GM19240 (cell line): ENCODE data around the gene WDR77.

Source experiments
- DNase-seq: peaks from one replicate; pipeline ENCODE4 v3.0.0; 2011; ENCODE audit warnings: low spot score; ENCODE audit not compliant: insufficient read length

WDR77 gene

DNA sequence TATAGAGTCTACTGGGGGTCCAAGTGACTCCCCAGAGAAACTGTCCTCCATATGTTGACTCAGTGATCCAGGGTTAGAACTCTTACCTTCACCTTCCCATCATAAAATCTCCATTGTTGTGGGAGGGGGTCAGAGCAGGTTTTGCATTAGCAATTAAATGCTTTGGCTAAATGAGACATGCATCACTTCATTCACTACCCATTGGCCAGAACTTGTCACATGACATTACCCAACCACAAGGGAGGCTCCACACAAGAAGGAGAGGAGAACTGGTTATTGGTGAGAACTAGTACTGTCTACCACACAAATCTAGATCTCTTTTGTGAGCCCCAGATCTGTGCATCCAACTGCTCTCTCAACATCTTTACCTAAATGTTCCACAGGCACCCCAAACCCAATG is 20.5 kb upstream of the WDR77 start:
- DNase-seq = no peak

DNA sequence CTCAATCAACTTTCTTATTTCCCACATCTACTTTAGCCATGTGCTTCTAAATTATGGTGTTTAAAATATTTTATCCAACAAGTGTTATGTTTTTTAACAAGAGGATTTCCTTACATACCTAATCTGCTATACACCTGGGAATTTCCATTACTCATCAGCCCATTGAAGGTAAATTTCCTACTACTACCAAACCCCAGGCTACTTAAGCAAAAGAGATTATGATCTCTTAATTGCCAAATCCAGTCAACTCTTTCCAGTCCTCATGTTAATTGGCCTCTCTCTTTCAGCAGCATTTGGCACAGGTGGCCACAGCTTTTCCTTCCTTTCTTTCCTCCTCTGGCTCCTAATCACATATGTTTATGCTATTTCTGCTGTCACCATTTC is 19.7 kb upstream of the WDR77 start:
- DNase-seq = no peak

DNA sequence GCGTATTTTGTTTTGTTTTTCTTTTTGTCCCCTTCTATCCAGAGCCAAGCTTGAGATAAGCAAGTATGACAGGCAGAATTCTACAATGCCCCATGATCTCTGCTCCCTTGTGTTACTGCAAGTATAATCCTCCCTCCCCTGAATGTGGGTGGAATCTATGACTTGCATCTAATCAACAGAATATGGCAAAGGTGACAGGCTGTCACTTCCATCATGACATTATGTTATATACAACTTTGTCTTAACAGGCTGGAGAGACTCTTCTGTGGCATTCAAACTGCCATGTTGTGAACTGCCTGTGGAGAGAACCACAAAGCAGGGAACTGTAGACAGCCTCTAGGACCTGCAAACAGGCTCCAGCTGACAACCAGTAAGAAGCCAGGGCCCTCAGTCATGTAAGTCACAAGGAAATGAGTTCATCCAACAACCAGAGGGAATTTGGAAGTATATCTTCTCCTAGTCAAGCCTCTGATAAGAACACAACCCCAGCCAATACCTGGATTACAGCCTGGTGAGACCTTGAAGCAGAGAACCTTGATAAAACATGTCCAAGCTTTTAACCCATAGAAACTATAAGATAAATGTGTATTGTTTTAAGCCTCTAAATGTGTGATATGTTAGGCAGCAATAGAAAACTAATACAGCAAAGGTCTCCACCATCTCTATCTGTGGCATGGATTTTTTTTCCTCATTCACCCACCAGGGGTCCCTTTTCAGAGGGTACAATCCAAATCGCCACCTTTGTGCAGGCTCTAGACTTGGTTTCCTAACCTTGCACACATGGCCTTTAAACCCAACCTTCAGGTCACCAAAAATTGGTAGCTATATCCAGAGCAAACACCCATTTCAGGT is 19.0 kb upstream of the WDR77 start:
- no peak for DNase-seq

DNA sequence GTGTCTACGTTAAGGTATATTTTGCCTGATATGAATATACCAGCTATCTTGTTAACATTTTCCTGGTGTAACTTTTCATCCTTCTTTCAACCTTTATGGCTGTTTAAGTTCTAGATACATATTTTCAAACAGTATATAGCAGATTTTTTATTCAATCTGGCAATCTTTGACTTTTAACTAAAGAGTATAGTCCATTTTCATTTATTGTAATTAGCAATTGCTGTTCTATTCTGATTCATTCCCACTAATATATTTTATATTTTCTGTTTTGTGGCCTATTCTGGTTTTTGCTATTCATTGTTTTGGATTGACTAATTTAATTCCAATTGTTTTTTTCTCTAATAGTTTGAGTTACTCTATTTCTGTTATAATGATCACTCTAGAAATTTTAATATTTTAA is 17.4 kb upstream of the WDR77 start:
- no peak for DNase-seq

DNA sequence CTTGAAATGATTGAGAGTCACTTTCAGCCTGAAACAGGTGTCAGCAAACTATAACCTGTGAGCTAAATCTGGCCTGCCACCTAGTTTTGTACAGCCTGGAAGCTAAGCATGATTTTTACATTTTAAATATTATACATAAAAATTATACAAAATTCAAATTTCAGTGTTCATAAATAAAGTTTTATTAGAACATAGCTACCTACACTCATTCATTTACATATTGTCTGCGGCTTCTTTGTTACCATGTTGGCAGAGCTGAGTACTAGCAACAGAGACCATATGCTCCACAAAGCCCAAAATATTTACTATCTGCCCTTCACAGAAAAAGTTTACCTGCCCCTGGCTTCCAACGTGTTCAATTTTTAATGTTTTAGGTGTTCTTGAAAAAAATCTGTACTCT is 16.7 kb upstream of the WDR77 start:
- DNase-seq = no peak

DNA sequence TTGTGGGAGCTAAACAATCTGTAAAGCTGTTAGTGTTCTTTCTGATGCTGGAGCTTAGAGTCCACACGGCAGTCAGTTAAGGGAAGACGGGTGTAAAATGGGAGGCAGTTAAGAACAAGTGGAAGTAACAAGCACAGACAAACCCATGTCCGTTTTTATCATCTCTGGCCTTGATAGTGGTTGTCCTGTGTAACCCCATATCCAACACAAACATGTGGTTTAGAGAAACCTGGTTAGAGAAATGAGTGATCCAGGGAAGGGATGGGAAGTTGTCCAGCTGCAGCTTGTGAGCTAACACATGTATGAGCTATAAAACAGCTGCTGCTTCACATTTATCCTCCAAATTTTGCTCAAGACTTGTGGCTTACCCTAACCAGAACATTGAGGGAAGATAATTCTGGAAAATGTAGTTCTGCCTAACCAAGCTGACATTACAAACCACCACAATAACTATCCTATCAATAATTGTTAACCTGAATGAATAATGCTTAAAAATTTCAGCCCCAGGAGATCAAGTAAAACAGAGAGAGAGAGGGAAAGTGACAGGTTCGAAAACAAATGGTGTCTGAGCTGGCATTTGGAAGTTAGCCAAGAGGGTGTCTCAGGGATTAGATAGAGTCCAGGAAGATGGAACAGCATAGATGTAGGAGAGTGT is 14.1 kb upstream of the WDR77 start:
- no peak for DNase-seq

DNA sequence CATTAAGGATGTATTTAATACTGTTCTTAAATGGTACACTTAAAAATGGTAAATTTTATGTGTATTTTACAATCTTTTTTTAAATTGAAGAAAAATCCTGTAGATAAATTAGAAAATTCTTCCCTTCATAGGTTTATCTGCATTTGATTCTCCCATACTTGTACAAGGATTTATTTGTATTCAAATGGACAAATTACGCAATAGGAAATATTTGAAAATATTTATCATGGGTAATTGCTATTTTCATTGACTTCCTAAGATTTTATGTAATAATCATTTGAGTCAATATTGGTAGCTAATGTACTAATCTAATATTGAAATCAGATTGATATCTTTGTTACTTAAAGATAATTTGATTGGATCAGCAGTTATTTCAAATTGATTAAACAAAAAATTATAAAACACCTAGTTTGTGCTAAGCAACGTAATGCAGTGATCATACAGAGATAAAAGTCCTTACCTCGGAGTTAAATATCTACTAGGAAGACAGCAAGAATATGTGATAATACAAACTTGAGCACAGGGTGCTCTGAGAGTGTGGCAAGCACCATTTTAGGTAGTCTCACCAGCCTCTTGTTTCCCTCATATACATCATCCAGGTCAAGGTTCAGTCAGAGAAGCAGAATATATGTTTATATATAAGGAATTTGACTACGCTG is 13.4 kb upstream of the WDR77 start:
- DNase-seq = no peak

DNA sequence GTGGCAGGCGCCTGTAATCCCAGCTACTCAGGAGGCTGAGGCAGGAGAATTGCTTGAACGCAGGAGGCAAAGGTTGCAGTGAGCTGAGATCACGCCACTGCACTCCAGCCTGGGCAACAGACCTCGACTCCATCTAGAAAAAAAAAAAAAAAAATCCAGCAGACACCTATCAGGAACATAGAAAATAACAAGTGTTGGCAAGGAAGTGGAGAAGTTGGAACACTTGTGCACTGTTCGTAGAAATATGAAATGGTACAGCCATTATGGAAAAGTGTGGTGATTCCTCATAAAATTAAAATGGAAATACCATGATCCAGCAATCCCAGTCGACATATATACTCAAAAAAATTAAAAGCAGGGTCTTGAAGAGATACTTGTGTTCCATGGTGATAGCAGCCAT is 12.7 kb upstream of the WDR77 start:
- DNase-seq = no peak

DNA sequence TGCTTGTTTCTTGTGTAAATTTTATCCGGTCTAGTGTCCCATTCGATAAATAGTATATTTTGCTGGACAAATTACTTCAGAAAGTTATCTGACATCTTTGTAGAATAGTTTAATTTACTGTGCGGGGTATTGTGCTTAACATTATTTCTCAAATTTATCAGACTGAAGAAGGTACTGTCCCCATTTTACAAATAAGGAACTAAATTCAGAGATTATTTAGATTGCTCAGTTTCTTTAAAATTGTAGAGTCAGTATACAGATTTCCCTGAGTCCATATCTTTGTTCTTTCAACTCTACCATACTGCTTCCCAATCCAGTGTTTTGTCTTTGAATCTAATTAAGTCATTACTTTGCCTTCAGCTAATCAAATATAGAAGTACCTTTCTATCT is 6.6 kb upstream of the WDR77 start:
- DNase-seq = no peak

DNA sequence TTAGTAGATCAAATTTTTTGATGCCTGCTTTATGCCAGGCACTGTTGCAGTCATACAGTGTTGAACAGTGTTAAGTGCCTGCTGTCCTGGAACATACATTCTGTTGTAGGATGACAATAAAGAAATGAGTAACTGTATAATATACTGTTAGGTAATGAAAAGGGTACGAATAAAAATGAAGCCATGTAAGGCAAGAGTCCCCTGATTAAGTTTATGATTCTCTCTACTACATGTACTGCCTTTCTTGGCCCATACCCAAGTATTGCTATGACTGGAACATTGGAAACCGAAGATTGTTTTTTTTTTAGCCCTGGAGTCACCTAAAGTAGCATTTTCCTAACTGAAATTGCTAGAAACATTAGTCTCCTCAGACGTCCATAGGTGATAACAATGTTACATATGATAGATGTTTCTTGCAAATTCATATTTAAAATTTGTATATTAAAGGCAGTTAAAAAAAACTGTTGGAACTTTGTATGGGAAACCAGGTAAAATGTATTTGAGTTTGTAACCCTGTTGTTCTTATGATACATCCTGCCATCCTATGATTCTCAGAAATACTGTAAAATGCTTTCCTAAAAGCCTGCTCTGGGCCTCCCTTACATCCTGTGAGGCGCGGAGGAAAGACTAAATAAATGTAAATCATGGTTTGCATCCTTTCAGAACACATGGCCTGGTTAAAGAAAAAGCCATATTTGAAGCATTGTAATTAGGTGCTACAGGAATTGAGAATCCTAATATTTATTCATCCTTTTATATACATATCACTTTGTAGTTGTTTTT is 6.0 kb upstream of the WDR77 start:
- DNase-seq = no peak

DNA sequence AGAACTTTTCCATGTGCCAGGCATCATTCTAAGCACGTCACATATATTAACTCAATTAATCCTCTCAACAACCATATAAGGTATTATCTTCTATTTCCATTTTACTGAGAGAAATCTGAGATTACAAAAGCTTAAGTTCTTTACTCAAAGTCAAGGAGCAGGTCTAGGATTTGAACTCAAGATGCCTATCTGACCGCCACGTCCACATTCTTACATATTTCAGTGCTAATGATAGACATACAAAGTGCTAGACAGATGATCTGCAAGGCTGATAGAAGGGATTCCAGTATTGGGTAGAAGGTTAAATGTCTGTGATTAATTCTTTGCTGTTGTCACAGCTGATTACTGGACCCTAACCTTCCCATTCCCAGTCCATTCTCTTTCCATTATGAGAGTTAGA is 4.7 kb upstream of the WDR77 start:
- no peak for DNase-seq

DNA sequence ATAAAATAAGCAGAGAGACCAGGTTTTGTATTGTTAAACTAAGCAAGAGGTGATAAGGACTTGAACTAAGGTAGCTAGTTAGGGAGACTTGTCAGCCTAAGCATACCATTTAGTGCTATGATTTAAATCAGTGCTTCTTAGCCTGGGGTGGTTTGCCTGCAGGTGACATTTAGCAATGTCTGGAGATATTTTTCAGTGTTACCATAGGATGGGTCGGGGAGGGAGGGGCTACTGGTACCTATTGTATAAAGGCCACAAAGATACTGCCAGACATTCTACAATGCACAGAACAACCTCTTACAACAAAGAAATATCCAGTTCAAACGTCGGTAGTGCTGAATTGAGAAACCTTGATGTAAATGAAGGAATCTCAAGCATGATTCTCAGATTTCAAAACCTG is 3.5 kb upstream of the WDR77 start:
- no peak for DNase-seq

DNA sequence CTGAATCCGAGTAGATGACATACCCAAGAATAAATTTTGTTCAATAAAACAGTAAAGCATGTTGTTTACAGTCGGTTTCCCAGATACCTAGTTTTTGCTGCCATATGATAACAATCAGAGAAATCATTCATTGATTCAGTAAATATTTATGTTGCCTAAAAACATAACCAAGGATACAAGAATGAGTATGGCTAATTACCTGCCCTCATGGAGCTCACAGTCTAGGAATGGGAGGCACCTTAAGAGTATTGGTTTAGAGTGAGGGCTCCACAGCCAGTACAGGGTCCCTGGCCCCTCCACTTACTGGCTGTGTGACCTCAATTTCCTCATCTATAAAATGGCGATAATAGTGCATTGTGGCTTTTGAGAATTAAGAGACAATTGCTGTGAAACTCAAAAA is 1.1 kb upstream of the WDR77 start:
- DNase-seq = no peak

DNA sequence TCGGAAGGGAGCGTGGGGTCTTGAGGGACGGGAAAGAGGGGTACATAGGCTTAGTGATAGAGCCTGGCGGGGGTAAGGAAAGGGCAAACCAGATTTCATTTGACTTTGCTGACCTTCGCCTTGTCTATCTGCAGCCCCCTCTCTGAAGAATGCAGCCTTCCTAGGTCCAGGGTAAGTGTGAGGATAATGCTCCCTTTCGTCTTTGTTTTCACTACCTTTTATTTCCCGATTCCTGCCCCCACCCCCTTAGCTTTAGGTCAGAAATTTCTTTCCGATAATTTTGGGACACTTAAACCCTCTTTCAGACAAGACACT is 604 bp upstream of the WDR77 start:
- DNase-seq = no peak

DNA sequence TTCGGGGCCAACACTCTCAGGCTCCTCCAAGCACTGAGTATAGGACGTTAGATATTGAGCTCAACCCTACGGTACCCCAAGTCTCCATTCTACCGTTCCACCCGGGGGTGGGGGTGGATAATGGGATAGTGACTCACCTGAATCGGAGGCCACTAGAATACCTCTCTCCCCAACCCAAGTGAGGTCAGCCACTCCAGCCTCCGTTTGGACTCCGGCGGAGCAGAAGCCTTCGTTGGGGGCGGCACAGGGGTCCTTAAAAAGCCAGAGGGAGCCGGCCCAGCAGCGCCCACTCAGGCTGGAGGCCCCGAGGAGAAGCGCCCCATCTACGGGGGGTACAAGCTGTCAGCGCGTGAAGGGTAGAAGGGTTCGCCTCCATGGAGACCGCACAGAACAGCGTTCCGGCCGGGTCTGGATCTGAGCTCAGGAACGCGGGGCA is 556 bp downstream of the WDR77 start:
- no peak for DNase-seq

DNA sequence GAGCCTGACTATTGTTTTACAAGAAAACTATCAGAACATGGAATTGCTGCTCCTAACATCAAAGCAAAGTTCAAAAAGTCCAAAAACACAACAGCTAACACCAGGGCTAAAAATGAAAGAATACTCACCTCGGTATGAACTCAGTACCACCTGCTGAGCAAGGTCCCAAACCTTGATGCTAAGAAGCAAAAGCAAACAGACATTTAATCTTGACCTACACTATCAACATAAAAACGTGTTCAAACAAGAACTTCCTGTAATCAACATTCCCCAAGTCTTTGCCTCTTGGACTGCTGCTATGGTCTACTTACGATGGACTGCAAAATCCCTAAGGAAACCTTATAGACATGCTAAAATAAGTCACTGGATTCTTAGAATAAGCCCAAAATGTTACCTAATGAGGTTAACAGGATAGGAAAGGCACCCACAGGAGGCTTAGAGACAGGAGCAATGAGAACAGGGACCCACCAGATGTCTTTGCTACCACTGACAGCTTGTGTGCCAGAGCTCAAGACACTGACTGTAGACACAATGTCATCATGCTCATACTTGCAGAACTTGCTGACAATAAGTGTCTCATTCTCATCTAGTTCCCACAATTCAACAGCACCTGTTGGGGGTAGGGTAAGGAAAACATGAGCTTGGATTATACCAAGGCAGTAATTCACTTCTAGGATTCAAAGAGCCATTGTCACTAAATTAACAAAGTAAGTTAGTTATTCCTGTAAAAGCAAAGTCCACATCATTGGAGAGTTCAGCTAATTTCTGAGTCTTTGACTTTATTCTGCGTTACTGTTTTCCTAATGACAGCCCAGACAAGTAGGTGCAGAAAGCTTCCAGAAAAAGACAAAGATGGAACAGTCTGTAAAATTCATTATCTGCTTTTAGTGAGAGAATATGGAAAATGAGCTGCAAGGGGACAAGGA is 1.8 kb downstream of the WDR77 start:
- DNase-seq = no peak

DNA sequence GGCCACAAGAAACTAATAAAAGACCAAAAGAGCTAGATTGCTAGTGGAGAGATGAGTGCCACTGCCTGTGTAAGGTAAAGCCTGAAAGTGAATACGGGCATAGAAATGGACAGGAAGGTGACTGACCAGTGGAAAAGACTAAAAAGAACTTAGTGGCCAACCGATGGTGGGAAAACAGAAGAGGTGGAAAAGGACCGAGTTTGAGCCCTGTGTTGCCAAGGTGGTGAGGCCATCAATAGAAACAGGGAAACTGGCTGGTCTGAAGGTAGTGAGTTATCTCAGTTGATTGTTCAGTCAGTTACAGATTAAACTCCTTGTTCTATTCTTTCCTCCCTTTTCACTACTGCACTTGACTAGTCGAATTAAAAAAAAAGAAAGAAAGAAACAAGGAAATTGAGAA is 2.5 kb downstream of the WDR77 start:
- DNase-seq = no peak

DNA sequence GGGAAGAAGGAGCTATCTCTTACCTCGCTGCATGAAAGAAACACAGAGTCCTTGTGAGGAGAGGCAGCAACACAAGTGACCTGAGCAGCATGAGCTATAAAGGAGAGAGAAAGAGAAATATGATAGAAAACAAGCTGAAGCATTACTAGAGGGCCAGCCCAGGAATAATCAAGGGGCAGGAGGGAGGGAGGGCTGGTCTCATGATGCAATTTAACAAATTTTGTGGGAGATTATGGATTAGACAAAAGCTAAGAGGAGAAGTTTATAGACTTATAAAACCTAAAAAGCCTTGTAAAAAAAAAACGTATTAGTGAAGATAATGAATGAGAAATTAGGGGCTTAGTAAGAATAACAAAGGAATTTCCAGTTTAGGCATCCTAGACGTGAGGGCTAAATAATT is 5.0 kb downstream of the WDR77 start:
- DNase-seq = no peak

DNA sequence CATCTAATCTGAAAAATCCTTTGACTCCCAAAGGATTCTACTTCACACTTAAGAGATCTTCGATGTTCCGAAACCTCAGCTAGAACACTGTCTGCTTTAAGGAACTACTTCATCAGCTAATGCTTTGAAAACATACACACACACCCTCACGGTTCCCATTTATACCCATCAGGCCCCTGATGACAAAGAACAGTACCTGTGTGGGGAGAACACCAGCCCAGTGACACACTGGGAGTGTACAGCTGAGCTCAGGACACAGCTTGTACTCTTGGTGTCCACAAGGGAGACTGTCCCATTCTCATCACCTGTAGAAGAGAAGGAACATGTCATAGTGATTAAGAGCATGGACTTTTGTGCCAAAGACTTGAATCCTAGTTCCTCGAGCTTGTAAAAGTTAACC is 6.6 kb downstream of the WDR77 start:
- no peak for DNase-seq

DNA sequence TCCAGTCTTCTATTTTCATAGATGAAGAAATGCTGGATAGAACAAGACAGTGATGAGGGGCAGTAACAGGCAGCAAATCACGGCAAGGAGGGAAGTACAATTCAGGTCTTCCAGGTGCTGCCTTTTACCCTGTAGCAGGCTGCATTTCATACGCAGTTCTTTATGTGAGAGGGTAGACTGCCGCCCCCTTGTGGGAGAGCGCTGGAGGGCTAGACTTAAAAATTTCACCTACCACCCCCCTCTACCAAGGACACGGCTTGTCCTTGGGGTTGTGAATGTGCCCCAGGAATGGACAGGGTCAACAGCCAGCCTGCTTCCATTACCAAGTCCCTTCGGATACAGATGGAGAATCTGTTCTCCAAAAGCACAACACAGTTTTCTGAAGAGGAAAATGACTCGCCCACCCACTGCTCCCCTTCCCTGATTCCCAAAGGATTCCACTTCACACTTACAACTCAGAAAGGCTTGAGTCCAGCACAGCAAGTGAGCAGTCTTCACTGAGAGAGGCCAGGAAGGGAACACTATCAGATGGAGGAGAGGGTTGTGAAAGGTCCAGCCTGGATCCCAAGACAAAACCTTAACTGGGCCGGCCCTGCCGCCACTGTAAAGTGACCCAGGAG is 7.4 kb downstream of the WDR77 start:
- no peak for DNase-seq
